Measurements from ENCODE around the gene VTI1A.

The VTI1A gene

GRCh38 chr10:112716076-112716475, 269.1 kb downstream of the VTI1A start:
- TF ChIP-seq CTCF (IDR thresholded peaks at IDR 0.05; ENCODE audit: low read depth, low read length), result no peak
- in situ Hi-C loops (cut with HindIII; ENCODE audit: low sequenced_read_pairs), result no loop called here
- no peak for DNase-seq (ENCODE audit: low read depth, low spot score)
- H3K4me3 ChIP-seq (ENCODE audit: low read depth, low read length), result no peak overlapping the region

GRCh38 chr10:112716924-112717413, 270.0 kb downstream of the VTI1A start:
- DNase-seq (ENCODE audit: low read depth, low spot score), result peak; percentile 70
- no peak overlapping the region for H3K4me3 ChIP-seq (ENCODE audit: low read depth, low read length)
- in situ Hi-C loops (cut with HindIII; ENCODE audit: low sequenced_read_pairs), result no loop called here
- TF ChIP-seq CTCF (IDR thresholded peaks at IDR 0.05; ENCODE audit: low read depth, low read length), result no peak

DNA sequence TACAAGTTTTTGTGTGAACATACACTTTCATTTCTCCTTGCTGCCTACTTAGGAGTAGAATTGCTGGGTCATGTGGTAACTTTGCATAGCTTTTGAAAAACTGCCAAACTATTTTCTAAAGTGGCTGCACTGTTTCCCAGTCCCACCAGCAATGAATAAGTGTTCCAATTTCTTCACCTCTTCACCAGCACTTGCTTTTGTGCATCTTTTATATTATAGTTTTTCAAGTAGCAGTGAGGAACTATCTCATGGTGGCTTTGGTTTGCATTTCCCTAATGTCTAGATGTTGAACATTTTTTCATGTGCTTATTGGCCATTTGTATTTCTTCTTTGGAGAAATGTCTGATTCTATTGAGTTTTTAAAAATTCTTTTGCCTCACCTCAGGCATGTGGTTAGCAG, 273.2 kb downstream of the VTI1A start:
- in situ Hi-C loops (cut with HindIII; ENCODE audit: low sequenced_read_pairs), result no loop called here
- TF ChIP-seq CTCF (IDR thresholded peaks at IDR 0.05; ENCODE audit: low read depth, low read length), result no peak
- H3K4me3 ChIP-seq (ENCODE audit: low read depth, low read length), result no peak overlapping the region
- no peak for DNase-seq (ENCODE audit: low read depth, low spot score)

- peak; percentile 64 for TF ChIP-seq CTCF (IDR thresholded peaks at IDR 0.05; ENCODE audit: low read depth, low read length)
- DNase-seq (ENCODE audit: low read depth, low spot score), result peak; percentile 42
- in situ Hi-C loops (cut with HindIII; ENCODE audit: low sequenced_read_pairs), result no loop called here
- H3K4me3 ChIP-seq (ENCODE audit: low read depth, low read length), result no peak overlapping the region
Measured at GRCh38 chr10:112721080-112721698, 274.2 kb downstream of the VTI1A start.

GRCh38 chr10:112722758-112723157, 275.7 kb downstream of the VTI1A start:
- no peak overlapping the region for H3K4me3 ChIP-seq (ENCODE audit: low read depth, low read length)
- no peak for TF ChIP-seq CTCF (IDR thresholded peaks at IDR 0.05; ENCODE audit: low read depth, low read length)
- in situ Hi-C loops (cut with HindIII; ENCODE audit: low sequenced_read_pairs), result no loop called here
- no peak for DNase-seq (ENCODE audit: low read depth, low spot score)

GRCh38 chr10:112723876-112724275, 276.9 kb downstream of the VTI1A start:
- in situ Hi-C loops (cut with HindIII; ENCODE audit: low sequenced_read_pairs), result no loop called here
- H3K4me3 ChIP-seq (ENCODE audit: low read depth, low read length), result no peak overlapping the region
- DNase-seq (ENCODE audit: low read depth, low spot score), result no peak
- no peak for TF ChIP-seq CTCF (IDR thresholded peaks at IDR 0.05; ENCODE audit: low read depth, low read length)

Data from astrocyte of the spinal cord (primary cell).